K562 (cell line): ENCODE results near the gene C11orf98.

Source experiments
- EZH2 ChIP-seq: IDR thresholded peaks from 2 replicates; pipeline ENCODE4 v1.6.1; 2012; ENCODE audit warnings: low read depth, mild to moderate bottlenecking, inconsistent platforms, low read length, borderline replicate concordance
- MAZ ChIP-seq, 2 experiments: fragments of 450-650 bp in 1 of 2; sonication (generic) in 1 of 2; formaldehyde crosslinking; IDR thresholded peaks in 1 of 2; conservative IDR thresholded peaks in 1 of 2; 2 replicates each; pipeline versions ENCODE4 v1.4.0 to v1.5.0; 2020; ENCODE audit warnings: mild to moderate bottlenecking in 1 of 2, missing genetic modification reagents in 1 of 2
- MEF2A ChIP-seq: IDR thresholded peaks from 2 replicates; pipeline ENCODE4 v1.6.1; 2011; ENCODE audit warnings: low read depth, mild to moderate bottlenecking, low read length, moderate library complexity; ENCODE audit not compliant: control insufficient read depth
- NR2C2 ChIP-seq, 2 experiments: fragments of 200-800 bp in 1 of 2; sonication (Bioruptor generic) in 1 of 2; sonication (generic) in 1 of 2; formaldehyde crosslinking in 1 of 2; IDR thresholded peaks; 2 replicates each; pipeline versions ENCODE4 v1.6.1 to v1.8.0; 2016 to 2022; ENCODE audit warnings: mild to moderate bottlenecking in 1 of 2, missing compliant biosample characterization in 1 of 2, missing genetic modification characterization in 1 of 2, missing genetic modification reagents in 1 of 2
- SP1 ChIP-seq: sonication (generic); formaldehyde crosslinking; IDR thresholded peaks from 2 replicates; pipeline ENCODE4 v1.8.1; 2022; ENCODE audit warnings: mild to moderate bottlenecking, missing genetic modification reagents

GRCh38 chr11:62694455-62695167 lies 29.6 kb upstream of the C11orf98 start:
- no peak for TF ChIP-seq EZH2
- no peak for TF ChIP-seq NR2C2 (CRISPR knock-in tag; IDR thresholded peaks at IDR 0.05)
- TF ChIP-seq NR2C2 (tag; IDR thresholded peaks at IDR 0.05), result no peak
- TF ChIP-seq MAZ (CRISPR knock-in tag; conservative IDR thresholded peaks at IDR 0.05 in 1 of 2, IDR thresholded peaks at IDR 0.05 in 1 of 2), result peak in 1 of 2 experiments; percentile 42; a peak in 1 of 4 replicates
- no peak for TF ChIP-seq MEF2A
- TF ChIP-seq SP1 (CRISPR knock-in tag), result no peak
